Testis (tissue), 3 donors: Measurements from ENCODE around the gene CDH5. TPM values are rescaled to one million over a fixed set of nuclear protein-coding genes. Genes with fewer than 3 reads are reported as not detected.

Experiments
- DNase-seq: peaks from one replicate; pipeline ENCODE4 v3.0.0-alpha.2; 2019
- H3K27ac ChIP-seq, 2 donors: fragments of 200-600 bp; sonication (generic); one replicate each; pipeline ENCODE4 v1.5.1; 2019
- H3K27me3 ChIP-seq: fragments of 200-600 bp; sonication (generic); one replicate; pipeline ENCODE4 v1.5.1; 2019
- H3K36me3 ChIP-seq: fragments of 200-600 bp; sonication (generic); one replicate; pipeline ENCODE4 v1.5.1; 2017; ENCODE audit warnings: low read depth; ENCODE audit errors: missing control alignments
- H3K4me1 ChIP-seq: fragments of 200-600 bp; sonication (generic); one replicate; pipeline ENCODE4 v1.5.1; 2019
- H3K4me3 ChIP-seq, 2 donors: fragments of 200-600 bp; sonication (generic); one replicate each; pipeline ENCODE4 v1.5.1; 2017 to 2019
- H3K9me3 ChIP-seq: fragments of 200-600 bp; sonication (generic); one replicate; pipeline ENCODE4 v1.5.1; 2017
- CTCF ChIP-seq, 3 experiments: fragments of 450-650 bp in 2 of 3; fragments of 200-600 bp in 1 of 3; sonication (generic) in 1 of 3; IDR thresholded peaks; one replicate each; pipeline ENCODE4 v1.5.1; 2016 to 2019; ENCODE audit warnings: antibody characterized with exemption in 3 of 3, mild to moderate bottlenecking in 2 of 3, moderate library complexity in 1 of 3
- POLR2A ChIP-seq: fragments of 450-650 bp; IDR thresholded peaks from one replicate; pipeline ENCODE4 v1.6.1; 2017; ENCODE audit warnings: antibody characterized with exemption, mild to moderate bottlenecking, moderate library complexity
- WGBS, 2 donors: methylation state at CpG; one replicate each; pipeline ENCODE4 v1.1.5; 2018; 5-methylcytosine and 5-hydroxymethylcytosine counted together
- intact Hi-C: fragments of 100-400 bp; cut with DNase I; formaldehyde crosslinking; loops from one replicate; pipeline ENCODE4 v1.15.1; 2023; ENCODE audit warnings: low total_unique reads
- polyA plus RNA-seq: library from polyadenylated mRNA; stranded (reverse); fragments of 350-450 nt; fragmentation: Illumina TruSeq; extraction: RNeasy Lipid Tissue Mini Kit (QIAGEN cat#74804); gene quantifications from one replicate; pipeline ENCODE4 v1.2.3, GENCODE V29; 2014; ENCODE audit warnings: low read depth, low replicate concordance; ENCODE audit not compliant: insufficient read depth
- total RNA-seq, 2 donors: library from RNA; depleted of rRNA; stranded (reverse); fragments of >200 nt; gene quantifications; one replicate each; pipeline ENCODE4 v1.2.3, GENCODE V29; 2016

CDH5 gene
- total and polyA plus RNA-seq, 3 donors from 2014 or later, result 22.1 to 40.6 (median 23.8) TPM

- Histone ChIP-seq H3K9me3 (no peaks in the 10 kb centered on the region), H3K36me3 (no peaks in the 10 kb centered on the region), H3K27me3 (no peaks in the 10 kb centered on the region), H3K27ac (no peak overlapping the region), H3K4me1 (no peaks in the 10 kb centered on the region), H3K4me3 (no peak overlapping the region)
- TF ChIP-seq CTCF (IDR thresholded peaks at IDR 0.05), result no peak
- TF ChIP-seq POLR2A, result no peak
- no peak for DNase-seq
- intact Hi-C loops, result no loop called here
- WGBS, 2 donors, result 82 to 86% methylated on average over 11 to 14 of the region's 14 CpGs
Measured at GRCh38 chr16:66390346-66391108, 24.0 kb downstream of the CDH5 start.

- WGBS, 2 donors, result 86% methylated on average over 18 of the region's 18 CpGs
- intact Hi-C loops, result no loop called here
- H3K4me1 ChIP-seq, result no peaks in the 10 kb centered on the region
- no peaks in the 10 kb centered on the region for H3K27me3 ChIP-seq
- H3K9me3 ChIP-seq, result no peaks in the 10 kb centered on the region
- DNase-seq, result no peak
- H3K36me3 ChIP-seq, result no peaks in the 10 kb centered on the region
- no peak overlapping the region for H3K27ac ChIP-seq
- no peak for TF ChIP-seq POLR2A
- TF ChIP-seq CTCF (IDR thresholded peaks at IDR 0.05), result no peak
- no peak overlapping the region for H3K4me3 ChIP-seq
Measured at GRCh38 chr16:66391726-66392670, 25.5 kb downstream of the CDH5 start.

- Histone ChIP-seq H3K36me3 (no peaks in the 10 kb centered on the region), H3K4me1 (no peaks in the 10 kb centered on the region), H3K27ac (no peak overlapping the region), H3K27me3 (no peaks in the 10 kb centered on the region), H3K4me3 (no peak overlapping the region), H3K9me3 (no peaks in the 10 kb centered on the region)
- no peak for TF ChIP-seq CTCF (IDR thresholded peaks at IDR 0.05)
- no peak for TF ChIP-seq POLR2A
- intact Hi-C loops, result no loop called here
- WGBS, 2 donors, result 83 to 91% methylated on average over 7 of the region's 7 CpGs
- DNase-seq, result no peak
Measured at GRCh38 chr16:66395806-66396555, 29.5 kb downstream of the CDH5 start.

GRCh38 chr16:66397736-66398433 is 31.4 kb downstream of the CDH5 start:
- Histone ChIP-seq H3K27me3 (no peaks in the 10 kb centered on the region), H3K4me1 (no peaks in the 10 kb centered on the region), H3K4me3 (no peak overlapping the region), H3K36me3 (no peaks in the 10 kb centered on the region), H3K9me3 (no peaks in the 10 kb centered on the region), H3K27ac (no peak overlapping the region)
- DNase-seq, result no peak
- intact Hi-C loops, result no loop called here
- WGBS, 2 donors, result 94 to 96% methylated on average over 5 of the region's 5 CpGs
- no peak for TF ChIP-seq CTCF (IDR thresholded peaks at IDR 0.05)
- TF ChIP-seq POLR2A, result no peak
